ENCODE measurements around the gene ZNF8.

ZNF8 gene

GRCh38 chr19:58261600-58261967 lies 17.2 kb upstream of the ZNF8 start:
- no peak overlapping the region for H3K4me3 ChIP-seq (ENCODE audit: low read depth, low read length)
- DNase-seq (ENCODE audit: low read depth) = no peak
- TF ChIP-seq CTCF (IDR thresholded peaks at IDR 0.05; ENCODE audit: low read depth, low read length, missing control alignments) = no peak

- no peak overlapping the region for H3K4me3 ChIP-seq (ENCODE audit: low read depth, low read length)
- TF ChIP-seq CTCF (IDR thresholded peaks at IDR 0.05; ENCODE audit: low read depth, low read length, missing control alignments) = no peak
- no peak for DNase-seq (ENCODE audit: low read depth)
Measured at GRCh38 chr19:58261968-58262921, 16.5 kb upstream of the ZNF8 start.

GRCh38 chr19:58262922-58263296 lies 15.8 kb upstream of the ZNF8 start:
- TF ChIP-seq CTCF (IDR thresholded peaks at IDR 0.05; ENCODE audit: low read depth, low read length, missing control alignments) = no peak
- DNase-seq (ENCODE audit: low read depth) = no peak
- no peak overlapping the region for H3K4me3 ChIP-seq (ENCODE audit: low read depth, low read length)

- DNase-seq (ENCODE audit: low read depth) = no peak
- TF ChIP-seq CTCF (IDR thresholded peaks at IDR 0.05; ENCODE audit: low read depth, low read length, missing control alignments) = no peak
- no peak overlapping the region for H3K4me3 ChIP-seq (ENCODE audit: low read depth, low read length)
Measured at GRCh38 chr19:58265100-58265499, 13.7 kb upstream of the ZNF8 start.

DNA sequence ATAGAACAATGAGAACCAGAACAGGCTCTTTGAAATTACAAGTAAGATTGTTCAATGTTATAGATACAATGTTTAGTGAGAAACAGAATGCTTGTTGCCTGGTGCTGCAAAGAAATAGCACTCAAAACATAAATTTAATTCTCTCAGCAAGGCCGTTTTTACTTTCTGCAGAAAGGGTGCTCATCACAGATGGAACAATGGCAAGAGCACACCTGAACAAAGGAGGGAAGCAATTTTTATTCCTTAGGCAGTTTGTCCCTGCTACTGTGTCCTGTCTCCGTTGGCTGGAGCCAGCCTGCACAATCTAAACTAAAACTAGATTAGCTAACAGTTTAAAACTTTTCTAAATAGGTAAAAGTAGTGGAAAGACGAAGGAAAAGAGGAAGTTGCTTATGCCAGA lies 10.4 kb upstream of the ZNF8 start:
- no peak for TF ChIP-seq CTCF (IDR thresholded peaks at IDR 0.05; ENCODE audit: low read depth, low read length, missing control alignments)
- no peak overlapping the region for H3K4me3 ChIP-seq (ENCODE audit: low read depth, low read length)
- no peak for DNase-seq (ENCODE audit: low read depth)

DNA sequence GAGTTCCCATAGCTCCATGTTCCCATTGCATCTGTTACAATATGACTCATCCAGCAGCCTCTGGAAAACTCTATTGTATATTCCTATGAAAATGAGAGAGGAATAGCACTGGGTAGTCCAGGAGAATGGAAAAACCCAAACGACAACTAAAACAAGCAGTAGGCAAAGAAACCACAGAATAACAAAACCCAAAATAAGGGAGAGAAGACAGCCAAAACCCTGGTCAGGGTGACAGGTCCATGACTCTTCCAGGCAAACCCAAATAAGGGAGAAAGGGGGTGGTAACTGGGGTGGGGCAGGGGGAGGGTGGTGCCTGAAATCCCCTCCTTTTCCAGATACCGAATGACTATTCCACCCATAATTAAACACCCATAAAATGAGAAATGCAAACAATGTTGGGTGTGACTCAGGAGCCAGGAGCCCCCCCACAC lies 4.0 kb upstream of the ZNF8 start:
- DNase-seq (ENCODE audit: low read depth) = no peak
- H3K4me3 ChIP-seq (ENCODE audit: low read depth, low read length) = no peak overlapping the region
- no peak for TF ChIP-seq CTCF (IDR thresholded peaks at IDR 0.05; ENCODE audit: low read depth, low read length, missing control alignments)

DNA sequence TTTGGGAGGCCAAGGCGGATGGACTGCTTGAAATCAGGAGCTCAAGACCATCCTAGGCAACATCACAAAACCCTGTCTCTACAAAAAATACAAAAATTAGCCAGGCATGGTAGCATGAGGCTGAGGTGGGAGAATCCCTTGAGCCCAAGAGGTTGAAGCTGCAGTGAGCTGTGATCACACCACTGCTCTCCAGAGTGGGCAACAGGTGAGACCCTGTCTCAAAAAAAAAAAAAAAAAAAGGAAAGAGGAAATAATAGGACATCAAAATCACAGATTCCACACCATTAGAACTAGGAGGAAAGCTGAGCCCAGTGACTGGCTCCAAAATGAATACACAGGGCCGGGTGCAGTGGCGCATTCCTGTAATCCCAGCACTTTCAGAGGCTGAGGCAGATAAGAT lies 3.2 kb upstream of the ZNF8 start:
- no peak for DNase-seq (ENCODE audit: low read depth)
- no peak for TF ChIP-seq CTCF (IDR thresholded peaks at IDR 0.05; ENCODE audit: low read depth, low read length, missing control alignments)
- no peak overlapping the region for H3K4me3 ChIP-seq (ENCODE audit: low read depth, low read length)
